NCI-H2029 (cell line): ENCODE data around the gene PTPRN2.
"Not testable (repeated sequence)": the region's sequence is repeated elsewhere in the genome, so short reads cannot be mapped to it uniquely, and the experiment has no call there.

Source experiments
- DNase-seq: peaks from one replicate; lab custom pipeline; 2025; lab: John Stamatoyannopoulos, UW

PTPRN2 gene

DNA sequence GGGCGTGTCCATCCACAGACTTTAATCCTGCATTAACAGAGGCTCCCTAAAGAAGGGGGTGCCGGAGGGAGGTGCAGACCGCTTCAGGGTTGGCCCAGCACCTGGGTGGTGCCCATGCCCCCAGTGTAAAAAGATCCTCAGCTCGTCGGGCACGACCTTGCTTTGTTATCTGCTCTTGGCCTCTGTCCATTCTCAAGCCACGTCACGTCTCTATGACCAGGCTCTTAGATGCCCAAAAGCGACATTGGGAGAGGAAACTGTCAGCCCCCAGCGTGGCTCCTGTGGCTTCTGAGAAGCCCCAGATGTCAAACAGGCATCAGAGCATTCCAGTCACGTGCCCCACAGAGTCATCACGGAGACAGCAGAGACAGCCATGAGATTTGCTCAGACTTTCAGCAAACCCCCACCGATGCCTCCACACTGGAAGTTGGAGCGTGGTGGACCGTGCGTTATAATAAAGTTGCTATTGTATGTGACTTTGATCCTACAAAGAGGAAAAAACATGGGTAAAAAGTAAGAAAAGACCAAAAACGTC, 55.5 kb downstream of the PTPRN2 start:
- DNase-seq, result no peak

- DNase-seq, result peak; percentile 65
These were observed 56.0 kb downstream of the PTPRN2 start for GRCh38 chr7:158531661-158532060.

- DNase-seq, result no peak
These were observed 56.6 kb downstream of the PTPRN2 start for GRCh38 chr7:158530800-158531609.

- no peak for DNase-seq
These were observed 58.2 kb downstream of the PTPRN2 start for GRCh38 chr7:158529181-158530096.

GRCh38 chr7:158527915-158528502, 59.6 kb downstream of the PTPRN2 start:
- peak; percentile 28 for DNase-seq

DNA sequence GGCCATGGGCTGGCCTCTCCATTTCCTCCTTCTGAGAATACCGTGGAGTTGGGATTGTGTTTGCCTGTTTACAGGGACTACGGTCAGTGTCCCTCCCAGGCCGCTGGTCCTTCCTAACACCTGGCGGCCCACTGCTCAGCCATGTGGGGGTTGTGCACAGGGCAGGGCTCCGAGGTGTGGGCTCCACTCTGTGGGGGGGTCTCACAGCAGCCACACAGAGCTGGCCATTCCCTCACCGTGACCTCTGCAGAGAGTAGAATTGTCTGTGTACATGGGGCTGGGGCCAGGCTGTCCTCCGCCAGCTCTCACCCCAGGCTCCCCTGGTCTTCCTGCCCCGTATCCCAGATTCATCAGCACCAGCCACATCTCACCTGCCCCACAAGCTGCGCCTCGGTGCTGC, 60.1 kb downstream of the PTPRN2 start:
- no peak for DNase-seq

- DNase-seq, result no peak
These were observed 60.6 kb downstream of the PTPRN2 start for GRCh38 chr7:158527038-158527437.

GRCh38 chr7:158526531-158526930, 61.1 kb downstream of the PTPRN2 start:
- no peak for DNase-seq

- no peak for DNase-seq
These were observed 61.8 kb downstream of the PTPRN2 start for GRCh38 chr7:158525648-158526484.

- DNase-seq, result no peak
These were observed 62.6 kb downstream of the PTPRN2 start for GRCh38 chr7:158524749-158525635.

DNA sequence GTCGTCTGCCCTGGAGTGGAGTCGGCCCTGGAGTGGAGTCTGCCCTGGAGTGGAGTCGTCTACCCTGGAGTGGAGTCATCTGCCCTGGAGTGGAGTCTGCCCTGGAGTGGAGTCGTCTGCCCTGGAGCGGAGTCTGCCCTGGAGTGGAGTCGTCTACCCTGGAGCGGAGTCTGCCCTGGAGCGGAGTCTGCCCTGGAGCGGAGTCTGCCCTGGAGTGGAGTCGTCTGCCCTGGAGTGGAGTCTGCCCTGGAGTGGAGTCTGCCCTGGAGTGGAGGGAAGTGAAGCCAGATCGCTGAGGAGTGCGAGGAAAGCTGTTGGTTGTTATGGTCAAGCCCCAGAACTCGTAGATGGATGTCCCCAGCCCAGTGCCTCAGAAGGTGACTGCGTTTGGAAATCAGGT, 63.3 kb downstream of the PTPRN2 start:
- peak; percentile 54 for DNase-seq

GRCh38 chr7:158523877-158524276, 63.7 kb downstream of the PTPRN2 start:
- DNase-seq, result peak; percentile 23

DNA sequence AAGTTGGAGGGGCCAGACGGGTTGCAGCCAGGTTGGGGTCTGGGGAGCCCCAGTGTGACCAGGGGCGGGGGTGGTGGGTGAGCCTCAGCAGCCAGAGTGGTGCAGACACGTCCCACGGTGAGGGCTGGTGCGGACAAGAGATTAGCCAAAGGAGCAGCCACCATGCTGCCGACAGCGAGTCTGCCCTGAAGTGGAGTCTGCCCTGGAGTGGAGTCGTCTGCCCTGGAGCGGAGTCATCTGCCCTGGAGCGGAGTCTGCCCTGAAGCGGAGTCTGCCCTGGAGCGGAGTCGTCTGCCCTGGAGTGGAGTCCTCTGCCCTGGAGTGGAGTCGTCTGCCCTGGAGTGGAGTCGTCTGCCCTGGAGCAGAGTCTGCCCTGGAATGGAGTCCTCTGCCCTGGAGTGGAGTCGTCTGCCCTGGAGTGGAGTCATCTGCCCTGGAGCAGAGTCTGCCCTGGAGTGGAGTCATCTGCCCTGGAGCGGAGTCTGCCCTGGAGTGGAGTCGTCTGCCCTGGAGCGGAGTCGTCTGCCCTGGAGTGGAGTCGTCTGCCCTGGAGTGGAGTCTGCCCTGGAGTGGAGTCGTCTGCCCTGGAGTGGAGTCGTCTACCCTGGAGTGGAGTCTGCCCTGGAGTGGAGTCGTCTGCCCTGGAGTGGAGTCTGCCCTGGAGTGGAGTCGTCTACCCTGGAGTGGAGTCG, 64.3 kb downstream of the PTPRN2 start:
- peak; percentile 13 for DNase-seq

- DNase-seq, result not testable (repeated sequence)
These were observed 65.8 kb downstream of the PTPRN2 start for GRCh38 chr7:158521795-158522194.

DNA sequence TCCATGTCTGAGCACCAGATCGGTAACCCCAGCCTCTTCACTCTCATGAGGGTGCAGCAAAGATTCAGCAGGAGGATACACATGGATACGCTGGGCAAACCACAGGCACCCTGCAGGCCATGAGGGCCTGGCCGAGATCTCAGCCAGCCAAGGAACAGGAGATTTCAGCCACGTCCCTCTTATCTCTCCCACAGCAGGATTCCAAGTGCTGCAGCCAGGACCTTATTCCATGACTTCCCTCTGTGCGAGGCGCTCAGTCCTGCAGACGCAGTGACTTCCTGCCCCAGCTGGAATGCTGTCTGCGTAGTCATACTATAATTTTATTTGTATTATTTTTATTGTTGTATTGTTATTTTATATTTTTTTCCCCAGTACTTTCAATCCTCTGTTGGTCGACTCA, 66.8 kb downstream of the PTPRN2 start:
- no peak for DNase-seq

- DNase-seq, result no peak
These were observed 67.9 kb downstream of the PTPRN2 start for GRCh38 chr7:158519633-158520174.

- DNase-seq, result no peak
These were observed 68.5 kb downstream of the PTPRN2 start for GRCh38 chr7:158518980-158519632.

GRCh38 chr7:158517571-158517970, 70.1 kb downstream of the PTPRN2 start:
- no peak for DNase-seq

DNA sequence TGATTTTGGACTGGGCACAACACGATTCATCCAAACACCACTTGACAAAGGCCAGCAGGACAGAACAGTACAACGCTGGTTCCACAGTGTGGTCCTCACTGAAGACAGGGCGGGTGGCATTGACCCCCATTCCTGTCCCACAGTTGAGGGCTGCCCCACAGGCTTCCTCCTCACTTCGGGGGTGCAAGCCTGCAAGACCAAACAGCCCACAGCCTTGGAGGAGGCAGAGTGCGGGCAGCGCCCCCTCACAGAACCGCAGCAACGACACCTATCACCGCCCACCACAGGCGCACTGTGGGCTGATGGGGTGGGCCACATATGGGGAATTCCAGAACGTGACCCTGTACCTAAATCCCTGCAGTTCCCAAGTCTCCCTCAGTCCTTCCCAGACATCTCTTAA, 70.6 kb downstream of the PTPRN2 start:
- no peak for DNase-seq
